HFF-Myc (cell line): ENCODE data around the gene SLC24A4.

Experiments used
- DNase-seq: peaks from one replicate; pipeline ENCODE4 v3.0.0-alpha.2; 2011; ENCODE audit warnings: low read depth; ENCODE audit errors: extremely low read depth
- H3K4me3 ChIP-seq: replicated peaks from 2 replicates; pipeline ENCODE4 v1.5.1; 2011; ENCODE audit warnings: low read depth, mild to moderate bottlenecking, control low read depth, low read length
- CTCF ChIP-seq: IDR thresholded peaks from 2 replicates; pipeline ENCODE4 v1.5.1; 2012; ENCODE audit warnings: mild to moderate bottlenecking, low read depth, low read length, control low read depth; ENCODE audit errors: missing control alignments

The SLC24A4 gene

GRCh38 chr14:92297818-92298595 is 25.0 kb upstream of the SLC24A4 start:
- no peak for TF ChIP-seq CTCF
- DNase-seq = no peak
- no peak overlapping the region for H3K4me3 ChIP-seq

GRCh38 chr14:92302481-92302880 is 20.5 kb upstream of the SLC24A4 start:
- no peak for DNase-seq
- no peak overlapping the region for H3K4me3 ChIP-seq
- TF ChIP-seq CTCF = no peak

GRCh38 chr14:92308716-92309115 is 14.2 kb upstream of the SLC24A4 start:
- H3K4me3 ChIP-seq = no peak overlapping the region
- DNase-seq = no peak
- no peak for TF ChIP-seq CTCF

- no peak for TF ChIP-seq CTCF
- H3K4me3 ChIP-seq = no peak overlapping the region
- no peak for DNase-seq
These were observed 12.9 kb upstream of the SLC24A4 start for GRCh38 chr14:92309968-92310530.

GRCh38 chr14:92310776-92311375 is 12.1 kb upstream of the SLC24A4 start:
- TF ChIP-seq CTCF = no peak
- H3K4me3 ChIP-seq = no peak overlapping the region
- DNase-seq = no peak

GRCh38 chr14:92314182-92314581 is 8.8 kb upstream of the SLC24A4 start:
- no peak for DNase-seq
- no peak for TF ChIP-seq CTCF
- no peak overlapping the region for H3K4me3 ChIP-seq
